SK-N-MC (cell line): Measurements from ENCODE around the gene MAGIX.

Experiments used
- EZH2 ChIP-seq: fragments of 200-600 bp; sonication (generic); IDR thresholded peaks from one replicate; pipeline ENCODE4 v1.6.1; 2017; ENCODE audit warnings: antibody characterized with exemption
- FOXP2 ChIP-seq: optimal IDR thresholded peaks from 2 replicates; pipeline ENCODE3; 2011; ENCODE audit warnings: mild to moderate bottlenecking, moderate library complexity; ENCODE audit not compliant: insufficient read depth; ENCODE audit errors: extremely low read length, control extremely low read depth
- POLR2AphosphoS5 ChIP-seq: IDR thresholded peaks from 2 replicates; pipeline ENCODE4 v1.6.1; 2012; ENCODE audit warnings: mild to moderate bottlenecking, low read depth, low read length, borderline replicate concordance

GRCh38 chrX:49204709-49205108, 42.2 kb downstream of the MAGIX start:
- no peak for TF ChIP-seq EZH2
- TF ChIP-seq POLR2AphosphoS5: no peak
- no peak for TF ChIP-seq FOXP2
